HG03442 (cell line): ENCODE results near the gene FAM170B.

Source experiments
- ATAC-seq: cut with Tn5 transposase; IDR thresholded peaks from one replicate; pipeline ENCODE4 v1.9.1; 2021; ENCODE audit warnings: mild to moderate bottlenecking, moderate library complexity; ENCODE audit not compliant: unreplicated experiment

Gene FAM170B

DNA sequence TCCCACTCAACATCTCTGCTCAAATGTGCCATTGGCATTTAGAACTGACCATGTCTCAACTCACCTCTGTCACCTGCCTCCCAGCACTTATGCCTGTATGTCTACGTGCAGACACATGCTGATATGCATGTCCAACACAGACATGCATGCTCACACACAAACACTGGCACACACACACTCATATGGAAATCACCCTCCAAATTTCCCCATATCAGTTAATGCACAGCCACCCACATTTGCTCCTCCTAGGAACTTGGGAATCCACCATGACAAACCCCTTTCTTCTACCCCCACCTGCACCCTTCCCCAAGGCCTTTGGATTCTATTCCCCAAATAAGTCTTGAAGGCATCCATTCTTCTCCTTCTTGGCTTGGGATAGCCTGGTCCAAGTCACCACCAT, 4.4 kb downstream of the FAM170B start:
- no peak for ATAC-seq

- ATAC-seq: no peak
These were observed 5.0 kb downstream of the FAM170B start for GRCh38 chr10:49128854-49129253.

DNA sequence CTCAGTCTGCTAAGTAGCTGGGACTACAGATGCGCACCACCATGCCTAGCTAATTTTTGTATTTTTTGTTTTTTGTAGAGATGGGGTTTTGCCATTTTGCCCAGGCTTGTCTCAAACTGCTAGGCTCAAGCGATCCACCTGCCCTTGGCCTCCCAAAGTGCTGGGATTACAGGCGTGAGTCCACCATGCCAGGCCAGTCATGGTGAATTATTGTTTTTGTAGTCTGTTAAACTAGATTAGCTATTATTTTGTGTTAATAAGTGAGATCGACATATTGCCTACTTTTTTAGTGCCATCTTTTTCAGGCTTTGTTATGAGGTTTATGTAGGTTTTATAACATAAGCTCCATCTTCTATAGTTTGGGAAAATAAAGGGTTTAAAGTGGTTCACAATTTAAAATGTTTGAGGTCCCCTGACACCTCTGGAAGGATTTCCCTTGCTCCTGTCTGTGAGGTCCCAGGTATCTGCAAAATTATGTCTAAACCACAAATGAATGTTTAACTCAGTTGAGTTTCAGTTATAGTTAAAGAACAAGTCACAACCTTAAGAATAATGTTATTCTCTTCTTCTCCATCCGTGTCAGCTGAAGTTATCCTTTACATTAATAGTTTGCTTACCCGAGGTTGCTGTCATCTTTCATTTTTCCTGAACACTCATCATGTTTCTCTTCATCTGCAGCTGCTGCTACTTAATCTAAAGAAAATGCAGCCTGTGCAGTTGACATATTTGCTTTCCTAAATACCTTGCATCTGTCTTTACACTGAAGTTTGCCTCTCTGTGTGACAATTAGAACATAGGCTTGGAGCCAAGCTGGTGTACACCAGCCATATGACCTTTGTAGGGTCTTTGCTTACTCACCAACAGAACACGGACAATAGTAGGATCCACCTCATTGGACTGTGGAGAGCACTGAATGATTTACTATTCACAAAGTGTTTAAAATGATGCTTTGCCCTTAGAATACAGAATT, 9.6 kb downstream of the FAM170B start:
- no peak for ATAC-seq

DNA sequence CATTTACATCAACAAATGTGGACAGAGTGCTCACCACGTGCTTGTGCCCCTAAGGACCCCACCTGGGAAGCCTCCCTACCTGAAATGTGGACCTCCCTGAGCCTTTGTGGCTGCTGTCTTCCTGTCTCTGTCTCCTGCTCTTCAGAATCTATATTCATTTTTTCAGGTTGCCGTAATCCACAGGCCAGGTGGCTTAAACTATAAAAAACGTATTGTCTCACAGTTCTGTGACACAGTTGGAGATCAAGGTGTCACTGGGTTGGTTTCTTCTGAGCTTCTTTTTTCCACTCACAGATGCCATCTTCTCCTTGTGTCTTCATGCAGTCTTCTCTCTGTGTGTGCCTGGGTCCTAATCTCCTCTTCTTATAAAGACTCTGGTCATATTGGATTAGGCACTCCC, 12.9 kb downstream of the FAM170B start:
- no peak for ATAC-seq

DNA sequence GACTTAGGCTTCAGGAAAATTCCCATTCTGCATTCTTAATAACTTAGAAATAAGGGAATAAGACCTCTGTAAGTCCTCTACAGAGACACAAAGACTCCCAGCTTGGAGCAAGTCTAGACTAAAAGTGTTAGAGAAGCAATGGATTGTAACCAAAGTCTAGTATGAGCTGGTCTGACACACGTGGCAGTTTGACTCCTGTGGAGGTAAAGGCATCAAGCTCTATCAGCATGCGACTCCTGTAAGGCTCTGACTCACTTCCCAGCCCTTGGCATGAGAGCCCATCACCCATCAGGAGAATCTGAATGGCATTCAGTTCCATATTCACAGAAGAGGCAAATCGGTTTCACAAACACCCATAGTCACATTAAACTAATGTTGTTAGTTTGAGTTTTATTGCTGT, 14.1 kb downstream of the FAM170B start:
- no peak for ATAC-seq

- no peak for ATAC-seq
These were observed 15.3 kb downstream of the FAM170B start for GRCh38 chr10:49118430-49119074.

- no peak for ATAC-seq
These were observed 16.3 kb downstream of the FAM170B start for GRCh38 chr10:49117376-49118070.

- no peak for ATAC-seq
These were observed 17.1 kb downstream of the FAM170B start for GRCh38 chr10:49116509-49117375.

DNA sequence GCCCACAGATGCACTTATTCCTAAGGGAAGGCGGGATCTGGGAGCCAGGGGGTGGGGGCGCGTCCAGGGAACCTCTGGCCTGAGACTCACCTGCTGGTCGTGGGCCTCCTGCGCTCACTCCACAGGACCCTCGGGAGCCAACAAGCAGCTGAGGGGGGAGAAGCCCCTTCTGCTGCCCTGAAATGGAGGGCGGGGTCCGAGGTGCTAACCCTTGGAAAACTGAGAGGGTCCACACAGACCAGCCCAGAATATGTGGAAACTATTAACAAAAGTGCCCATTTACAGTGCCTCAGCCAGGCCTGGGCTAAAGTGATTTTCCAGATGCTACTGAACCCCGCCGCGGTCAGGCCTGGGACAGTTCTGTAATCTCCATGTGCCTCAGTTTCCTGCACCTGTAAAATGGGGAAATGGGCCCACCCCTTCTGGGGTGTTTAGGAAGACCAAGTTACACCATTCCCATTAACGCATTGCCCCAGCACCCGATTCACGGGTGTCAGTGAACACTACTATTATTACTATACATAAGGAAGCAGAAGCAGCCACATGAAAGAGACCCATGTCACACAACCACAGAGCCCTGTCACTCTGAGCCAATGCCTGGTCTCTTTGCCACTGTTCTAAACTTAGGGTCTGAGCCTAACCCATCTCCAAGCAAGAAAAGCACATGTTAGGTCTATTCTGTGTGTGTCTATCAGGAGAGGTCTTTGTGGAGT, 17.9 kb downstream of the FAM170B start:
- no peak for ATAC-seq

DNA sequence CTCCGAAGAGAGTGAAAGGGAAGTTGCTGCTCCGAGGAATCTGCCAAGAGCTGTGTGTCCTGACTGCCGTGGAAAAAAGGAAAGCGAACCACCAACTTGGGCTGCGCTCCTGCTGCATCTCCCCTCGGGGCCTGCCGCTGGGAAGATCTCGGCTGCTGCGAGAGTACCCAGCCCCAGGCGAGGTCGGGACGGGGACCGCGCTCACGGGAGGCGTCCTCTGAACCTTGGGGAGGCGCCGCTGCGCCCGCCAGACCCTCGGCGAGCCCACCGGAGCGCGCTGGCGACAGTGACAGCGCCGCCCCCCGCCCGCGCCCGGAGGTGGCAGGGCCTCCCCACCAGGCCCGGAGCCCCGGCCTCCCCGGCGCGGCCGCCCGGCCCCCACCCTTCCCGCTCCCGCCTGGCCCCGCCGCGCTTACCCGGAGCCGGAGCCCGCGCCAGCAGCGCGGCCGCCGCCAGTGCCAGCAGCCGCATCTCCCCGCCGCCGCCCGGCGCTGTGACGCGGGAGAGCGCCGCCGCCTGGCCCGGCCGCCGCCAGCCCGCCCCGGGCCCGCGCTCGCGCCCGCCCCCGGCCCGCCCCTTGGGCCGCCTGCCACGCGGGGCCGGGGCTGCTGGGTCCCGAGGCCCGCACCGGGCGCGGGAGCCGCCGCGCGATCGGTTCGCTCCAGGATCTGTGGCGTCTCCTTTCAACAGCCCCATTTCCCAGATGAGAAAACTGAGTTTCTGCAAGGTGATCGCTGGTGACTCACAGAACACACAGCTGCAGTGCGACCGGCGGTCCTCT, 18.6 kb downstream of the FAM170B start, which contains the start of gene VSTM4:
TSS of gene VSTM4 (minus strand) at position 508 of the 781 bp plus-strand sequence. CDS start at position 471, 37 bp downstream.
- no peak for ATAC-seq

- no peak for ATAC-seq
These were observed 19.2 kb downstream of the FAM170B start for GRCh38 chr10:49114718-49115014.

DNA sequence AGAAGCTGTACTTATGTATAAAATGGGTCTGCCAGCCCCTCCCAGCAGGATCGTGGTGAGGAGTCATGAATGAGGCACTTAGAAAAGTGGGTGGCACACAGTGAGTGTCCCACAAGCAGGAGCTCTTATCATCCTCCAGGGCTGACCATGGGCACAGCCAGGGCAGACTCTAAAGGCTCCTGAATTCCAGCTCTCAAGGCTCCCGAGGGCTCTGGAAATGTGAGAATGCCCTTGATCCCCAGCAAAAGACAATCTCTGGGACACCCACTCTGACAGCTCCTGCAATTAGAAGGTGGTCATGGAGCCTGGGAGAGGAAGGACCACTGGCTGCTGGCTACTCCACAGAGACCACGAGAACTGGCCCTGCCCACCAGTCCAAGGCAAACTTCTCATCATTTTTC, 20.1 kb downstream of the FAM170B start:
- ATAC-seq: no peak

DNA sequence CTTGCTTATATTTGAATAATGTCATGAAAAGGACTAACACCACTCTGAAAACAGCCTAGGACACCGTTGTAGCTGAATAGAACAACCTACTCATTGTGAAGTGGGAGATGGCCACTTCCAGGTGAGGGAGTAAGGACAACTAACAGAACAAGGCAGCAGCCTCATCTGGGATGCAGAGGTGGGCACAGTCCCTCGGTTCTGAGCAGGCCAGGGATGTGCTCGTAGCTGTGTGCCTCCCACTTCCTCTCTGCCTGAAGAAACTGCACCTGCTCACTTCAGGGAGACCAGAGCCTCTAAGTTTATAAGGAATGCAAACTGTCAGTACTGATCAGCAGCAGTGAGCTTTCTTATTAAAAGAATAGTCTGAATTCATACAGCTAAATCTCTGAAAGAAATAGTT, 21.0 kb downstream of the FAM170B start:
- ATAC-seq: no peak

DNA sequence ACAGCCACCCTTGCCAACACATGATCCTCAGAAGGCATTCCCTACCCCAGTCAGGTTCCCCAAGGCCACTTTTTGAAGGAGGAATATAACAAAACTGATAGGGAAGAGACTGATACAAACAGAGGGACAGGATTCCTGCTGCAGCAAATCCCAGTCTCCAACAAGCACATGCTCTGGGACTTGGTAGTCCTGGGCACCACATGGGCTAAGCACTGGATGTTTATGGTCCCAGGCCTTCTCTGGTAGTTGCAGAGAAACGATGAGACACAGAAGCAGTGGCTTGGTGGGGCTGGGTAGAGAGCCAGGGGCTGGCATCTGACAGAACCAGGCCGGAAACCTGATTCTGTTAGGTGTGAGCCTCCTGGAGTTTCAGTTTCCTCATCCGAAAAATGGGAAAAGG, 21.7 kb downstream of the FAM170B start:
- ATAC-seq: no peak

- ATAC-seq: no peak
These were observed 22.5 kb downstream of the FAM170B start for GRCh38 chr10:49111320-49111698.

- no peak for ATAC-seq
These were observed 23.0 kb downstream of the FAM170B start for GRCh38 chr10:49110684-49111319.

- no peak for ATAC-seq
These were observed 24.0 kb downstream of the FAM170B start for GRCh38 chr10:49109669-49110340.

DNA sequence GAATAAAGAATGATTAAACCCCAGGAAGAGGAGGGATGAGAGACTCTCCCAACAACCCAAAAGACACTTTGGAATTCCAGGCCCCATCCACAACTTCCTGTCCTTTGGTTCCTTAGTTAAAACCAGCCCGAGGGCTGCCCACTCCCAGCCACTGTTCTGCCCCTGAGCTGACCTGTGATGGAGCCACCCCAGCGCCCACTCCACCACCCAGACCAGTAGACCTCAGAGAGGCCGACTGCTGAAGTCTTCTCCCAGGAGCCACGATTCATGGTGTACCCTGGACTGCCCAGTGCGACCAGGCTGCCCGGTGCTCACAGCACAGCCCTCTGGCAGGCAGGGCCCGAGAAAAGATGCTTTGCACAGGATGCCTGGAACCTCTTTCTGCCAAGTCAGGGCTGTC, 25.2 kb downstream of the FAM170B start:
- no peak for ATAC-seq
